CD14-positive monocyte (primary cell): ENCODE data around the gene MAPK1IP1L. TPM values are rescaled to one million over a fixed set of nuclear protein-coding genes. Genes with fewer than 3 reads are reported as not detected.
A peak's percentile ranks its signal among the peaks of the same experiment; 100 is the strongest.

Experiments used
- DNase-seq, 3 donors: peaks; one replicate each; pipeline ENCODE4 v3.0.0-alpha.2; 2011 to 2022
- H2AFZ ChIP-seq: 2 replicates; pipeline ENCODE4 v1.6.0; 2012; ENCODE audit warnings: mild to moderate bottlenecking, low read depth, low read length, inconsistent platforms; ENCODE audit not compliant: insufficient read depth, poor library complexity, severe bottlenecking
- H3K27ac ChIP-seq, 2 donors: 1 replicate in 1 of 2; 2 replicates in 1 of 2; pipeline ENCODE4 v1.5.1; 2012 to 2013; ENCODE audit warnings: low read length in 2 of 2, control low read depth in 1 of 2, inconsistent platforms in 1 of 2, low read depth in 1 of 2, mild to moderate bottlenecking in 1 of 2
- H3K27me3 ChIP-seq, 2 donors: one replicate each; pipeline versions ENCODE4 v1.6.0 to v1.6.1; 2011 to 2013; ENCODE audit warnings: low read length in 2 of 2; ENCODE audit not compliant: control insufficient read depth in 2 of 2, insufficient read depth in 2 of 2
- H3K36me3 ChIP-seq, 2 donors: replicated peaks in 1 of 2; 1 replicate in 1 of 2; 2 replicates in 1 of 2; pipeline versions ENCODE4 v1.5.1 to v1.6.1; 2012 to 2013; ENCODE audit warnings: low read length in 2 of 2, control low read depth in 1 of 2, inconsistent platforms in 1 of 2, mild to moderate bottlenecking in 1 of 2; ENCODE audit not compliant: insufficient read depth in 2 of 2, control insufficient read depth in 1 of 2
- H3K4me1 ChIP-seq, 2 donors: 1 replicate in 1 of 2; 2 replicates in 1 of 2; pipeline versions ENCODE4 v1.5.1 to v1.6.1; 2012 to 2013; ENCODE audit warnings: low read length in 2 of 2, control low read depth in 1 of 2, inconsistent platforms in 1 of 2, mild to moderate bottlenecking in 1 of 2, moderate library complexity in 1 of 2; ENCODE audit not compliant: insufficient read depth in 2 of 2, control insufficient read depth in 1 of 2
- H3K4me2 ChIP-seq: replicated peaks from 2 replicates; pipeline ENCODE3; 2012; ENCODE audit warnings: low read length, moderate library complexity, mild to moderate bottlenecking; ENCODE audit not compliant: poor library complexity, severe bottlenecking; ENCODE audit errors: extremely low read depth
- H3K4me3 ChIP-seq, 3 experiments: fragments of 200-600 bp in 1 of 3; sonication (generic) in 1 of 3; replicated peaks in 1 of 3; 1 replicate in 2 of 3; 2 replicates in 1 of 3; pipeline ENCODE4 v1.5.1; 2011 to 2013; ENCODE audit warnings: low read length in 3 of 3, mild to moderate bottlenecking in 3 of 3, control low read depth in 2 of 3, low read depth in 2 of 3, inconsistent platforms in 1 of 3, moderate library complexity in 1 of 3
- H3K79me2 ChIP-seq: 2 replicates; pipeline ENCODE4 v1.6.0; 2012; ENCODE audit warnings: mild to moderate bottlenecking, control low read depth, inconsistent platforms, low read length, moderate library complexity; ENCODE audit not compliant: insufficient read depth
- H3K9ac ChIP-seq: 2 replicates; pipeline ENCODE4 v1.6.0; 2017; ENCODE audit warnings: low read length, mild to moderate bottlenecking; ENCODE audit not compliant: insufficient read depth, poor library complexity, severe bottlenecking
- H3K9me3 ChIP-seq, 2 donors: replicated peaks in 1 of 2; 1 replicate in 1 of 2; 2 replicates in 1 of 2; pipeline versions ENCODE4 v1.5.1 to v1.6.1; 2012 to 2013; ENCODE audit warnings: low read length in 2 of 2, control low read depth in 1 of 2; ENCODE audit not compliant: control insufficient read depth in 1 of 2, insufficient read depth in 1 of 2
- H4K20me1 ChIP-seq: 2 replicates; pipeline ENCODE4 v1.6.0; 2012; ENCODE audit warnings: mild to moderate bottlenecking, low read length, control low read depth, moderate library complexity; ENCODE audit not compliant: insufficient read depth
- H3K27ac Mint-ChIP-seq, 7 donors: one replicate each; pipeline ENCODE4 v1.8.0; 2020; ENCODE audit warnings: mild to moderate bottlenecking in 7 of 7, mixed read lengths in 7 of 7, moderate library complexity in 6 of 7, inconsistent platforms in 2 of 7
- H3K27me3 Mint-ChIP-seq, 3 donors: one replicate each; pipeline ENCODE4 v1.8.0; 2021 to 2022; ENCODE audit warnings: low read depth in 3 of 3, mild to moderate bottlenecking in 3 of 3, mixed read lengths in 3 of 3, moderate library complexity in 3 of 3, inconsistent platforms in 1 of 3
- H3K36me3 Mint-ChIP-seq, 2 donors: one replicate each; pipeline ENCODE4 v1.8.0; 2020; ENCODE audit warnings: mixed read lengths in 2 of 2, inconsistent platforms in 1 of 2, mild to moderate bottlenecking in 1 of 2
- H3K4me1 Mint-ChIP-seq: one replicate; pipeline ENCODE4 v1.8.0; 2020; ENCODE audit warnings: mild to moderate bottlenecking, mixed read lengths
- H3K4me3 Mint-ChIP-seq, 2 donors: one replicate each; pipeline ENCODE4 v1.8.0; 2020; ENCODE audit warnings: mild to moderate bottlenecking in 2 of 2, mixed read lengths in 2 of 2, moderate library complexity in 1 of 2
- H3K9me3 Mint-ChIP-seq, 7 donors: one replicate each; pipeline ENCODE4 v1.8.0; 2020 to 2022; ENCODE audit warnings: mixed read lengths in 7 of 7, mild to moderate bottlenecking in 6 of 7, moderate library complexity in 6 of 7, inconsistent platforms in 2 of 7
- CTCF ChIP-seq: fragments of 200-600 bp; IDR thresholded peaks from one replicate; pipeline ENCODE4 v1.8.0; 2022; ENCODE audit warnings: antibody characterized with exemption, mild to moderate bottlenecking
- WGBS: methylation state at CpG from one replicate; pipeline ENCODE4 v1.1.5; 2013; ENCODE audit warnings: missing lambda C conversion rate; ENCODE audit not compliant: insufficient coverage; 5-methylcytosine and 5-hydroxymethylcytosine counted together
- intact Hi-C, 2 donors: fragments of 100-400 bp; cut with micrococcal nuclease; formaldehyde crosslinking; loops; one replicate each; pipeline versions ENCODE4 v1.15.0 to v1.15.1; 2023
- polyA plus RNA-seq, 3 donors: library from polyadenylated mRNA; depleted of rRNA in 1 of 3; unstranded in 2 of 3; stranded (reverse) in 1 of 3; fragments of 300-500 nt in 2 of 3; fragments of >200 nt in 1 of 3; fragmentation: Illumina TruSeq in 2 of 3; gene quantifications; 1 replicate in 2 of 3; 2 replicates in 1 of 3; pipeline ENCODE4 v1.2.3, GENCODE V29; 2012 to 2021

The MAPK1IP1L gene
- polyA plus RNA-seq, 3 donors: 44.8 to 89.8 (median 67.8) TPM

GRCh38 chr14:55102141-55102621, 50.7 kb downstream of the MAPK1IP1L start:
- H3K9ac ChIP-seq: no peak overlapping the region
- 0% methylated on average over 3 of the region's 7 CpGs for WGBS
- no peak overlapping the region for H3K4me3 ChIP-seq
- no peak overlapping the region for H3K4me2 ChIP-seq
- Mint-ChIP-seq H3K9me3 (peaks cover 7 to 23% (median 14%) of the 10 kb centered on the region in 7 donors), H3K27me3 (peaks cover 0 to 7% (median 0%) of the 10 kb centered on the region in 3 donors), H3K4me3 (peak overlapping the region in 1 of 2 donors; percentile 30), H3K36me3 (peaks cover 0 to 16% of the 10 kb centered on the region in 2 donors), H3K27ac (peak overlapping the region; percentile 71 to 98 (median 92)), H3K4me1 (peaks cover 54% of the 10 kb centered on the region)
- intact Hi-C loops: no loop called here
- H3K9me3 ChIP-seq: peaks cover 6 to 19% of the 10 kb centered on the region in 2 donors
- H2AFZ ChIP-seq: peak overlapping the region; percentile 38
- no peaks in the 10 kb centered on the region for H3K79me2 ChIP-seq
- H3K27ac ChIP-seq: peak overlapping the region; percentile 67 to 90
- H4K20me1 ChIP-seq: no peaks in the 10 kb centered on the region
- peaks cover 60 to 68% of the 10 kb centered on the region in 2 donors for H3K4me1 ChIP-seq
- H3K36me3 ChIP-seq: no peaks in the 10 kb centered on the region
- TF ChIP-seq CTCF: no peak
- peak; percentile 74 to 92 (median 83) for DNase-seq
- no peaks in the 10 kb centered on the region for H3K27me3 ChIP-seq

GRCh38 chr14:55103005-55103640, 51.7 kb downstream of the MAPK1IP1L start:
- Histone ChIP-seq H4K20me1 (no peaks in the 10 kb centered on the region), H3K9ac (peak overlapping the region; percentile 45), H3K27me3 (no peaks in the 10 kb centered on the region), H3K9me3 (peaks cover 6 to 19% of the 10 kb centered on the region in 2 donors), H3K79me2 (no peaks in the 10 kb centered on the region), H3K4me2 (peak overlapping the region; percentile 26), H2AFZ (peak overlapping the region; percentile 51), H3K27ac (peak overlapping the region; percentile 85 to 90), H3K4me1 (peaks cover 63 to 70% of the 10 kb centered on the region in 2 donors), H3K4me3 (peak overlapping the region in 1 of 3 experiments; percentile 31), H3K36me3 (no peaks in the 10 kb centered on the region)
- peaks cover 0 to 8% (median 0%) of the 10 kb centered on the region in 3 donors for H3K27me3 Mint-ChIP-seq
- intact Hi-C loops: no loop called here
- WGBS: 35% methylated on average over 10 of the region's 13 CpGs
- H3K4me3 Mint-ChIP-seq: peak overlapping the region; percentile 34 to 35
- peaks cover 7 to 30% (median 14%) of the 10 kb centered on the region in 7 donors for H3K9me3 Mint-ChIP-seq
- peaks cover 2 to 19% of the 10 kb centered on the region in 2 donors for H3K36me3 Mint-ChIP-seq
- peaks cover 53% of the 10 kb centered on the region for H3K4me1 Mint-ChIP-seq
- H3K27ac Mint-ChIP-seq: peak overlapping the region; percentile 89 to 98 (median 92)
- no peak for TF ChIP-seq CTCF
- DNase-seq: peak; percentile 71 to 80 (median 79)
